HG03108 (cell line): ENCODE measurements around the gene FRRS1L.

Experiments
- ATAC-seq: cut with Tn5 transposase; IDR thresholded peaks from one replicate; pipeline ENCODE4 v1.9.1; 2021; ENCODE audit warnings: moderate library complexity; ENCODE audit not compliant: unreplicated experiment

The FRRS1L gene

GRCh38 chr9:109166771-109167601 lies at the start of gene FRRS1L:
Gene FRRS1L (minus strand): TSS chr9:109167249. CDS start chr9:109167138, 111 bp downstream.
- ATAC-seq, result no peak

GRCh38 chr9:109214414-109214813 lies 47.4 kb upstream of the FRRS1L start:
- ATAC-seq, result no peak

GRCh38 chr9:109213285-109214121 lies 46.5 kb upstream of the FRRS1L start:
- no peak for ATAC-seq

- ATAC-seq, result no peak
Observed at GRCh38 chr9:109212768-109213167, 45.7 kb upstream of the FRRS1L start.

- no peak for ATAC-seq
Observed at GRCh38 chr9:109206670-109207069, 39.6 kb upstream of the FRRS1L start.

- ATAC-seq, result no peak
Observed at GRCh38 chr9:109205526-109205925, 38.5 kb upstream of the FRRS1L start.

GRCh38 chr9:109203761-109204360 lies 36.8 kb upstream of the FRRS1L start:
- ATAC-seq, result no peak

- ATAC-seq, result no peak
Observed at GRCh38 chr9:109199676-109200075, 32.6 kb upstream of the FRRS1L start.

- no peak for ATAC-seq
Observed at GRCh38 chr9:109198736-109199382, 31.8 kb upstream of the FRRS1L start.

- no peak for ATAC-seq
Observed at GRCh38 chr9:109193974-109194556, 27.0 kb upstream of the FRRS1L start.

GRCh38 chr9:109192732-109193361 lies 25.8 kb upstream of the FRRS1L start:
- no peak for ATAC-seq

GRCh38 chr9:109191746-109192145 lies 24.7 kb upstream of the FRRS1L start:
- ATAC-seq, result no peak

- no peak for ATAC-seq
Observed at GRCh38 chr9:109190151-109190550, 23.1 kb upstream of the FRRS1L start.

- no peak for ATAC-seq
Observed at GRCh38 chr9:109186857-109187520, 19.9 kb upstream of the FRRS1L start.

- no peak for ATAC-seq
Observed at GRCh38 chr9:109182940-109183798, 16.1 kb upstream of the FRRS1L start.

- no peak for ATAC-seq
Observed at GRCh38 chr9:109182550-109182939, 15.5 kb upstream of the FRRS1L start.

GRCh38 chr9:109181284-109181683 lies 14.2 kb upstream of the FRRS1L start:
- ATAC-seq, result no peak

- ATAC-seq, result no peak
Observed at GRCh38 chr9:109179801-109180523, 12.9 kb upstream of the FRRS1L start.
